Measurements from ENCODE around the gene CFAP97D2.
A peak's percentile ranks its signal among the peaks of the same experiment; 100 is the strongest.
"Not testable (repeated sequence)": the region's sequence is repeated elsewhere in the genome, so short reads cannot be mapped to it uniquely, and the experiment has no call there.

The CFAP97D2 gene

GRCh38 chr13:114143806-114144605 is 35.1 kb upstream of the CFAP97D2 start:
- peak; percentile 67 for DNase-seq

GRCh38 chr13:114144606-114145244 is 34.3 kb upstream of the CFAP97D2 start:
- no peak for DNase-seq

GRCh38 chr13:114145256-114145655 is 33.8 kb upstream of the CFAP97D2 start:
- DNase-seq, result no peak

GRCh38 chr13:114145722-114146121 is 33.3 kb upstream of the CFAP97D2 start:
- DNase-seq, result no peak

- no peak for DNase-seq
Observed at GRCh38 chr13:114146173-114146572, 32.9 kb upstream of the CFAP97D2 start.

GRCh38 chr13:114146629-114147028 is 32.4 kb upstream of the CFAP97D2 start:
- DNase-seq, result no peak

GRCh38 chr13:114147803-114148520 is 31.1 kb upstream of the CFAP97D2 start:
- DNase-seq, result no peak

GRCh38 chr13:114148521-114148855 is 30.6 kb upstream of the CFAP97D2 start:
- DNase-seq, result no peak

- DNase-seq, result not testable (repeated sequence)
Observed at GRCh38 chr13:114148886-114149285, 30.2 kb upstream of the CFAP97D2 start.

- no peak for DNase-seq
Observed at GRCh38 chr13:114149774-114150740, 29.0 kb upstream of the CFAP97D2 start.

GRCh38 chr13:114151031-114151430 is 28.0 kb upstream of the CFAP97D2 start:
- DNase-seq, result no peak

- DNase-seq, result peak; percentile 90
Observed at GRCh38 chr13:114151565-114152284, 27.3 kb upstream of the CFAP97D2 start.

GRCh38 chr13:114152285-114152645 is 26.8 kb upstream of the CFAP97D2 start:
- no peak for DNase-seq

- no peak for DNase-seq
Observed at GRCh38 chr13:114152831-114153371, 26.2 kb upstream of the CFAP97D2 start.

GRCh38 chr13:114153485-114154080 is 25.5 kb upstream of the CFAP97D2 start:
- no peak for DNase-seq

GRCh38 chr13:114154476-114154875 is 24.6 kb upstream of the CFAP97D2 start:
- no peak for DNase-seq

- DNase-seq, result no peak
Observed at GRCh38 chr13:114155320-114155719, 23.7 kb upstream of the CFAP97D2 start.

- DNase-seq, result no peak
Observed at GRCh38 chr13:114155926-114156883, 22.9 kb upstream of the CFAP97D2 start.

- no peak for DNase-seq
Observed at GRCh38 chr13:114157869-114158495, 21.1 kb upstream of the CFAP97D2 start.
